Ishikawa (cell line): ENCODE measurements around the gene HIGD2A.

ENCODE experiments used
- CEBPB ChIP-seq: IDR thresholded peaks from 2 replicates; pipeline ENCODE4 v1.6.1; 2012
- CREB1 ChIP-seq: IDR thresholded peaks from 2 replicates; pipeline ENCODE4 v1.6.1; 2012; ENCODE audit warnings: low read depth
- EGR1 ChIP-seq: IDR thresholded peaks from 2 replicates; pipeline ENCODE4 v1.6.1; 2012
- EP300 ChIP-seq: IDR thresholded peaks from 2 replicates; pipeline ENCODE4 v1.6.1; 2012; ENCODE audit warnings: borderline replicate concordance
- FOXM1 ChIP-seq: IDR thresholded peaks from 2 replicates; pipeline ENCODE4 v1.6.1; 2012; ENCODE audit warnings: low read depth, borderline replicate concordance
- NFIC ChIP-seq: IDR thresholded peaks from 2 replicates; pipeline ENCODE4 v1.6.1; 2012
- RAD21 ChIP-seq: IDR thresholded peaks from 2 replicates; pipeline ENCODE4 v1.6.1; 2012; ENCODE audit warnings: low read depth
- TAF1 ChIP-seq: IDR thresholded peaks from 2 replicates; pipeline ENCODE4 v1.6.1; 2012; ENCODE audit warnings: low read depth, mild to moderate bottlenecking
- TCF12 ChIP-seq: IDR thresholded peaks from 2 replicates; pipeline ENCODE4 v1.6.1; 2012; ENCODE audit warnings: low read depth
- TEAD4 ChIP-seq: IDR thresholded peaks from 2 replicates; pipeline ENCODE4 v1.6.1; 2012
- USF1 ChIP-seq: IDR thresholded peaks from 2 replicates; pipeline ENCODE4 v1.6.1; 2012
- YY1 ChIP-seq: IDR thresholded peaks from 2 replicates; pipeline ENCODE4 v1.6.1; 2012; ENCODE audit warnings: low read depth
- ZBTB7A ChIP-seq: IDR thresholded peaks from 2 replicates; pipeline ENCODE4 v1.6.1; 2012; ENCODE audit warnings: low read depth
- TF ChIP-seq, protein P1 (sequence below): IDR thresholded peaks from 2 replicates; pipeline ENCODE4 v1.6.1; 2012
- TF ChIP-seq, protein P2 (sequence below): IDR thresholded peaks from 2 replicates; pipeline ENCODE4 v1.6.1; 2012; ENCODE audit warnings: low read depth, mild to moderate bottlenecking

Gene HIGD2A

GRCh38 chr5:176388444-176389134 lies at the start of gene HIGD2A, which contains the start of gene NOP16:
TSS of gene HIGD2A (plus strand) at chr5:176388751. CDS start at chr5:176388820, 69 bp downstream.
TSS of gene NOP16 (minus strand) at chr5:176388598. CDS start at chr5:176388539, 59 bp downstream.
- TF ChIP-seq TEAD4 (no peak; the same call in 1 of the 2 replicates), YY1 (peak; percentile 76), CEBPB (no peak), CREB1 (no peak), EP300 (peak; percentile 44; the same call in 1 of the 2 replicates), NFIC (0 out of 2 replicates have a peak, but pooled peaks have one; percentile 20), FOXM1 (no peak), USF1 (peak; percentile 69), TCF12 (peak; percentile 79), TAF1 (peak; percentile 66)
- TF ChIP-seq, protein P1, sequence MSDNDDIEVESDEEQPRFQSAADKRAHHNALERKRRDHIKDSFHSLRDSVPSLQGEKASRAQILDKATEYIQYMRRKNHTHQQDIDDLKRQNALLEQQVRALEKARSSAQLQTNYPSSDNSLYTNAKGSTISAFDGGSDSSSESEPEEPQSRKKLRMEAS = peak; percentile 99

- TF ChIP-seq USF1 = no peak
These were observed 49.2 kb upstream of the HIGD2A start for GRCh38 chr5:176339304-176339703.

DNA sequence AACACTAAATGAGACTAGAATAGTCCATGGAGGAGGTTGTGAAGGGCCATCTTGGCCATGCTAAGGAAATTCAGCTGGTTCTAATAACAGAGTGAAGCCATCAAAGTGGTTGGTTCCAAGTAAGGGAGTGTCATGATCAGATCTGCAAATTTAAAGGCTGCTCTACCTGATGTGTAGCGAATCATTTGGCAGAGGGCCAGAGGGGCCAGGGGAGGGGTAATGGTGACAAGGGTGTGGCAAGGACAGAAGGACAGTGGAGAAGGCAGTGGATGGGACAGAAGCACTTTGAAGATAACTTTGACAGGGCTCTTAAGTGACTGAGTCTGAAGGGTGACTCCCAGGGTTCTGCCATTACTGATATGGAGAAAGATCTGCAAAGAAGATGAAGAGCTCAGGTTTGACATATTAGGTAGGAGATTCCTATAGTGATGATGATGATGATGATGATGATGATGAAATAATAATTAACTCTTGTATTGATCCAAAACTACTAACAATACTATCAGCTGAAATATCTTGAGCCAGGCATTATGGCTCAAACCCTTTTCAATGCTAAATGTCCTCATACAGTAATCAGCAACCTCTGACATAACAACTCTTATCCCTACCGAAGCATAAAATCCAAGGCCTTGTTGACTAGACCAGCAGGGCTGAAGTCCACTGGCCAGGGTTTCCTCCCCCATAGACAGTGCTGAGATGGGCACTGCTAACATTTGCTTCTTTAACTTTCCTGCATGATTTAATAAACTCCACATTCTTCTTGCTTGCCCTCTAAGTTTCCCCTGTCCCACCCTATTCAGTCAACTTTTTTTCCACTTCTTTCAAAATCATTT lies 47.0 kb upstream of the HIGD2A start:
- TF ChIP-seq EP300 (no peak), TAF1 (no peak), USF1 (no peak), TEAD4 (no peak), TCF12 (no peak), EGR1 (no peak), YY1 (no peak), RAD21 (no peak), CREB1 (no peak), ZBTB7A (no peak), NFIC (no peak), CEBPB (no peak), FOXM1 (no peak)
- TF ChIP-seq, protein P2, sequence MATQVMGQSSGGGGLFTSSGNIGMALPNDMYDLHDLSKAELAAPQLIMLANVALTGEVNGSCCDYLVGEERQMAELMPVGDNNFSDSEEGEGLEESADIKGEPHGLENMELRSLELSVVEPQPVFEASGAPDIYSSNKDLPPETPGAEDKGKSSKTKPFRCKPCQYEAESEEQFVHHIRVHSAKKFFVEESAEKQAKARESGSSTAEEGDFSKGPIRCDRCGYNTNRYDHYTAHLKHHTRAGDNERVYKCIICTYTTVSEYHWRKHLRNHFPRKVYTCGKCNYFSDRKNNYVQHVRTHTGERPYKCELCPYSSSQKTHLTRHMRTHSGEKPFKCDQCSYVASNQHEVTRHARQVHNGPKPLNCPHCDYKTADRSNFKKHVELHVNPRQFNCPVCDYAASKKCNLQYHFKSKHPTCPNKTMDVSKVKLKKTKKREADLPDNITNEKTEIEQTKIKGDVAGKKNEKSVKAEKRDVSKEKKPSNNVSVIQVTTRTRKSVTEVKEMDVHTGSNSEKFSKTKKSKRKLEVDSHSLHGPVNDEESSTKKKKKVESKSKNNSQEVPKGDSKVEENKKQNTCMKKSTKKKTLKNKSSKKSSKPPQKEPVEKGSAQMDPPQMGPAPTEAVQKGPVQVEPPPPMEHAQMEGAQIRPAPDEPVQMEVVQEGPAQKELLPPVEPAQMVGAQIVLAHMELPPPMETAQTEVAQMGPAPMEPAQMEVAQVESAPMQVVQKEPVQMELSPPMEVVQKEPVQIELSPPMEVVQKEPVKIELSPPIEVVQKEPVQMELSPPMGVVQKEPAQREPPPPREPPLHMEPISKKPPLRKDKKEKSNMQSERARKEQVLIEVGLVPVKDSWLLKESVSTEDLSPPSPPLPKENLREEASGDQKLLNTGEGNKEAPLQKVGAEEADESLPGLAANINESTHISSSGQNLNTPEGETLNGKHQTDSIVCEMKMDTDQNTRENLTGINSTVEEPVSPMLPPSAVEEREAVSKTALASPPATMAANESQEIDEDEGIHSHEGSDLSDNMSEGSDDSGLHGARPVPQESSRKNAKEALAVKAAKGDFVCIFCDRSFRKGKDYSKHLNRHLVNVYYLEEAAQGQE = no peak
- TF ChIP-seq, protein P1 = no peak

DNA sequence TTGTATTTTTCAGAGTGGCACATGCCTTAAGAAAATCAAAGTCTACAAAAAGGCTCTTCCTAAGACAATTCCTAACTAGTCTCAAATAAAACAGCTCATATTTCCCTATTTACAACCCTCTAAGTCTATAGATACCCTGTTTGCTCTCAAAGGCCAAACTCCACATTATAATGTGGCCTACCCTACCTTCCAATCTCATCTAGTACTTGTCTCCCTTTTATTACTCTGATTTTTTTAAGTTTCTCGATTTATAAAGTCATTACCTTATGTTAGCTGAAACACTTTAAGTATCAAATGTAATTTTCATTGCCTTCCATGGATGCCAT lies 46.4 kb upstream of the HIGD2A start:
- TF ChIP-seq RAD21 = no peak
- TF ChIP-seq EGR1 = no peak
- TF ChIP-seq, protein P1 = no peak
- TF ChIP-seq ZBTB7A = no peak
- TF ChIP-seq CEBPB = no peak
- TF ChIP-seq YY1 = no peak
- TF ChIP-seq TAF1 = no peak
- TF ChIP-seq CREB1 = no peak
- no peak for TF ChIP-seq TEAD4
- no peak for TF ChIP-seq NFIC
- no peak for TF ChIP-seq EP300
- no peak for TF ChIP-seq FOXM1
- TF ChIP-seq, protein P2 = no peak
- TF ChIP-seq USF1 = no peak
